Measurements from ENCODE around the gene C1orf167.
A peak's percentile ranks its signal among the peaks of the same experiment; 100 is the strongest.

GRCh38 chr1:11725616-11726015, 36.4 kb upstream of the C1orf167 start:
- no peak for TF ChIP-seq CTCF (IDR thresholded peaks at IDR 0.05; ENCODE audit: low read depth, low read length)
- TF ChIP-seq MAX (IDR thresholded peaks at IDR 0.05; ENCODE audit: low read depth, low read length), result peak; percentile 35; the same call in 1 of the 2 replicates
- TF ChIP-seq POLR2A (IDR thresholded peaks at IDR 0.05; ENCODE audit: extremely low read depth, insufficient read length), result no peak

Data from NB4 (cell line).